OCI-LY7 (cell line): Measurements from ENCODE around the gene RAPGEF6. TPM values are rescaled to one million over a fixed set of nuclear protein-coding genes. Genes with fewer than 3 reads are reported as not detected.

Experiments
- BruUV-seq: library from RNA; stranded (reverse); fragments of 400-500 nt; replicated peaks from 2 replicates; lab custom pipeline; 2021; lab: Mats Ljungman, UMichigan
- CTCF ChIA-PET: fragments of 300-600 bp; sonication (Branson Sonifier 250); formaldehyde crosslinking; loops from one replicate; lab custom pipeline; 2022; ENCODE audit warnings: antibody characterized with exemption; ENCODE audit not compliant: unreplicated experiment; lab: Charles Lee
- POLR2A ChIA-PET: fragments of 300-600 bp; sonication (Branson Sonifier 250); formaldehyde crosslinking; loops from one replicate; lab custom pipeline; 2022; ENCODE audit warnings: antibody characterized with exemption; lab: Charles Lee
- DNase-seq: peaks from one replicate; pipeline ENCODE4 v3.0.0-alpha.2; 2015; ENCODE audit warnings: low spot score
- H2AFZ ChIP-seq: fragments of 200-600 bp; sonication (generic), shearing (Covaris generic); 2 replicates; pipeline ENCODE4 v1.6.1; 2014; ENCODE audit warnings: mild to moderate bottlenecking, antibody characterized with exemption, low read length, moderate library complexity
- H3K27ac ChIP-seq: fragments of 200-600 bp; sonication (generic); 2 replicates; pipeline ENCODE4 v1.5.1; 2014; ENCODE audit warnings: mixed run types, low read depth, mild to moderate bottlenecking, moderate library complexity, low read length, inconsistent platforms; ENCODE audit not compliant: poor library complexity, severe bottlenecking
- H3K36me3 ChIP-seq: fragments of 200-600 bp; sonication (generic); 2 replicates; pipeline ENCODE4 v1.6.1; 2014; ENCODE audit warnings: mild to moderate bottlenecking, antibody characterized with exemption, low read length, moderate library complexity, mixed read lengths; ENCODE audit not compliant: insufficient read depth
- H3K4me1 ChIP-seq: fragments of 200-600 bp; sonication (generic); 2 replicates; pipeline ENCODE4 v1.5.1; 2014; ENCODE audit warnings: mild to moderate bottlenecking, low read length; ENCODE audit not compliant: insufficient read depth, poor library complexity, severe bottlenecking
- H3K4me2 ChIP-seq: fragments of 200-600 bp; sonication (generic); 2 replicates; pipeline ENCODE4 v1.6.1; 2014; ENCODE audit warnings: mild to moderate bottlenecking, low read length
- H3K4me3 ChIP-seq: fragments of 200-600 bp; sonication (generic); 2 replicates; pipeline ENCODE4 v1.5.1; 2014; ENCODE audit warnings: mild to moderate bottlenecking, low read depth, low read length; ENCODE audit not compliant: poor library complexity, severe bottlenecking
- H3K79me2 ChIP-seq: fragments of 200-600 bp; sonication (generic); 2 replicates; pipeline ENCODE4 v1.6.1; 2016; ENCODE audit warnings: low read depth, mild to moderate bottlenecking, low read length, moderate library complexity, mixed read lengths; ENCODE audit not compliant: insufficient read depth
- H3K9me2 ChIP-seq: fragments of 200-600 bp; sonication (generic); 2 replicates; pipeline ENCODE4 v1.6.1; 2016; ENCODE audit warnings: mild to moderate bottlenecking, low read length, mixed read lengths; ENCODE audit not compliant: insufficient read depth
- H3K9me3 ChIP-seq: fragments of 200-600 bp; sonication (generic); 2 replicates; pipeline ENCODE4 v1.6.1; 2014; ENCODE audit warnings: mild to moderate bottlenecking, mixed run types, low read length, mixed read lengths
- H4K20me1 ChIP-seq: fragments of 200-600 bp; sonication (generic); 2 replicates; pipeline ENCODE4 v1.6.1; 2014; ENCODE audit warnings: mild to moderate bottlenecking, antibody characterized with exemption, low read length, moderate library complexity, mixed read lengths; ENCODE audit not compliant: insufficient read depth
- CTCF ChIP-seq: fragments of 200-600 bp; sonication (generic); conservative IDR thresholded peaks from 2 replicates; pipeline ENCODE4 v1.5.1; 2014; ENCODE audit warnings: mild to moderate bottlenecking, antibody characterized with exemption, low read length, moderate library complexity, mixed read lengths
- EZH2phosphoT487 ChIP-seq: fragments of 200-600 bp; sonication (generic); IDR thresholded peaks from 2 replicates; pipeline ENCODE4 v1.6.1; 2018; ENCODE audit warnings: low read depth, borderline replicate concordance, mild to moderate bottlenecking, mixed run types, antibody characterized with exemption, low read length, moderate library complexity, mixed read lengths
- intact Hi-C: fragments of 100-400 bp; cut with micrococcal nuclease; formaldehyde crosslinking; loops from one replicate; pipeline ENCODE4 v1.10.0; 2022; ENCODE audit not compliant: unreplicated experiment
- total RNA-seq, 2 experiments: library from RNA; depleted of rRNA in 1 of 2; stranded (reverse); fragments of >200 nt in 1 of 2; shearing (Covaris generic) in 1 of 2; gene quantifications; 2 replicates each; pipeline ENCODE4 v1.2.3, GENCODE V29; 2014 to 2022

RAPGEF6 gene
- total RNA-seq, 2 experiments from 2014 or later: 39.6 to 50.8 TPM

DNA sequence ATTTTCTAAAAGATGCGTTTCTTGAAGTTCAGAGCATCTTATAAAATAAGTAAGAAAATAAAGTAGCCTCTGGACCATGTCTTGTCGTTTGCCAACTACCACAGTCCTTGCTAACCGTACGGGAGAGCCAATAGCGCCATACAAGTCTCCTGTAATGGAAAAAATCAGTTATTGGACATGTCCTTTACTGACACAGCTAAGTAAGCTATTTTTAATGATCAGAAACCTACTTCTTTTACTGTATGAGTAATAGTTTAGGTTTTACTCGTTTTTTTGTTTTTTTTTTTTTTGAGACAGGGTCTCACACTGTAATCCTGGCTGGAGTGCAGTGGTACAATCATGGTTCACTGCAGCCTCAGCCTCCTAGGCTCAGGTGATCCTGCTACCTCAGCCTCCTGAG, 37.7 kb upstream of the RAPGEF6 start:
- Histone ChIP-seq H2AFZ (no peak overlapping the region), H3K4me3 (no peak overlapping the region), H3K9me3 (no peaks in the 10 kb centered on the region), H3K9me2 (no peaks in the 10 kb centered on the region), H3K4me2 (no peak overlapping the region), H3K27ac (no peak overlapping the region), H3K36me3 (peaks cover 69% of the 10 kb centered on the region), H3K4me1 (no peaks in the 10 kb centered on the region), H4K20me1 (no peaks in the 10 kb centered on the region), H3K79me2 (no peaks in the 10 kb centered on the region)
- DNase-seq: no peak
- ChIA-PET CTCF (no interaction called here), POLR2A (interaction anchor here (1.7 kb wide), 1 partner anchor 10 kb away, joined by 4 read pairs; no protein-coding TSS in a partner anchor)
- no peak for TF ChIP-seq CTCF
- TF ChIP-seq EZH2phosphoT487: no peak
- BruUV-seq: no TSS peak
- intact Hi-C loops: no loop called here

DNA sequence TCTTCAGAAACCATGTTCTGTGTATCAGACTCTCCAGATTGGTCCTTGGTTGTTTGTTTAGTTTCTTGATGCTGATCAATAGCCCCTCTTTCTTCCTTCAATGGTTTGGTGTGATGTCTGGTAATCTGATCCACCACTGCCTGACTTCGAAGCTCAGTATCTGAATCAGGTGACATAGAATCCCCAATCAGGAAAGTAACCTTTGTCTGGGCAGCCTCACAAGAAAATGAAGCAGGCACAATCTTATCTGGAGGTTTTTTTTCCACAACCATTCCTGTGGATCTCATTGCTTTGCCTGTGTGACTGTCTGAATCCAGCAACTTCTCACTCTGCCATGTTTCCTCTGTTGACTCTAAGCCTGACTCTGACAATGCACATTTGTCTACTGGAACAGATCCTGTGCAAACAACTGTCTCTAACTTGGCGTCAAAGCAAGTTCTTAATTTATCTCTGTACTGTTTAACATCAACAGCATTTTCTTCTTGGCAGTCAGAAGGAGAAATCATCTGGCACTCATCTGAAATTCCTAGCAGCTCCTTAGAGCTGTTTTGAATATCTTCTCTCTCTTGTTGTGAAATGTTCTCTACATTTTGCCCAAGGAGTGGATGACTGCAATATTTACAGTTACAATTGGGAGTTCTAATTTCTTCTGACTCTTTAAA, 37.1 kb upstream of the RAPGEF6 start:
- Histone ChIP-seq H3K9me3 (no peaks in the 10 kb centered on the region), H4K20me1 (no peaks in the 10 kb centered on the region), H3K36me3 (peaks cover 63% of the 10 kb centered on the region), H3K4me3 (no peak overlapping the region), H3K27ac (no peak overlapping the region), H3K79me2 (no peaks in the 10 kb centered on the region), H3K4me2 (no peak overlapping the region), H3K9me2 (no peaks in the 10 kb centered on the region), H3K4me1 (no peaks in the 10 kb centered on the region), H2AFZ (no peak overlapping the region)
- no peak for DNase-seq
- intact Hi-C loops: no loop called here
- CTCF ChIA-PET: no interaction called here
- TSS peak; percentile 30 for BruUV-seq
- POLR2A ChIA-PET: interaction anchor here (1.7 kb wide), 1 partner anchor 9 kb away, joined by 4 read pairs; no protein-coding TSS in a partner anchor
- TF ChIP-seq CTCF: no peak
- no peak for TF ChIP-seq EZH2phosphoT487

- CTCF ChIA-PET: no interaction called here
Measured at GRCh38 chr5:131671409-131671808, 36.4 kb upstream of the RAPGEF6 start.

More at GRCh38 chr5:131671409-131671808, 36.4 kb upstream of the RAPGEF6 start:
- Histone ChIP-seq H3K4me1 (no peaks in the 10 kb centered on the region), H3K9me2 (no peaks in the 10 kb centered on the region), H3K9me3 (no peaks in the 10 kb centered on the region), H3K27ac (no peak overlapping the region), H4K20me1 (no peaks in the 10 kb centered on the region), H2AFZ (no peak overlapping the region), H3K36me3 (peaks cover 56% of the 10 kb centered on the region), H3K4me3 (no peak overlapping the region), H3K4me2 (no peak overlapping the region), H3K79me2 (no peaks in the 10 kb centered on the region)
- DNase-seq: no peak
- POLR2A ChIA-PET: interaction anchor here (0.7 to 1.7 kb wide), 3 partner anchors 8 to 39 kb away, joined by 4 to 5 read pairs (median 4); no protein-coding TSS in a partner anchor
- no peak for TF ChIP-seq EZH2phosphoT487
- no peak for TF ChIP-seq CTCF
- intact Hi-C loops: no loop called here
- BruUV-seq: no TSS peak
